Measurements from ENCODE around the gene LRRC26.

LRRC26 gene

GRCh38 chr9:137160716-137161557, 8.9 kb downstream of the LRRC26 start:
- intact Hi-C loops (cut with DNase I) = no loop called here
- DNase-seq = no peak

- intact Hi-C loops (cut with DNase I) = no loop called here
- no peak for DNase-seq
These were observed 9.8 kb downstream of the LRRC26 start for GRCh38 chr9:137160054-137160425.

- no peak for DNase-seq
- intact Hi-C loops (cut with DNase I) = no loop called here
These were observed 10.5 kb downstream of the LRRC26 start for GRCh38 chr9:137159105-137160053.

- DNase-seq = no peak
- intact Hi-C loops (cut with DNase I) = no loop called here
These were observed 11.2 kb downstream of the LRRC26 start for GRCh38 chr9:137158625-137159024.

GRCh38 chr9:137157618-137158415, 12.0 kb downstream of the LRRC26 start:
- intact Hi-C loops (cut with DNase I) = no loop called here
- DNase-seq = no peak

GRCh38 chr9:137156567-137157375, 13.1 kb downstream of the LRRC26 start:
- intact Hi-C loops (cut with DNase I) = no loop called here
- peak in 41 of 42 donors; percentile 54 to 90 (median 75) for DNase-seq

GRCh38 chr9:137152844-137153405, 16.9 kb downstream of the LRRC26 start:
- DNase-seq = no peak
- intact Hi-C loops (cut with DNase I) = no loop called here

GRCh38 chr9:137150617-137151457, 19.0 kb downstream of the LRRC26 start:
- intact Hi-C loops (cut with DNase I) = no loop called here
- peak in 4 of 42 donors; percentile 30 to 52 (median 40) for DNase-seq

- no peak for DNase-seq
- intact Hi-C loops (cut with DNase I) = no loop called here
These were observed 19.8 kb downstream of the LRRC26 start for GRCh38 chr9:137149942-137150616.

GRCh38 chr9:137149363-137149762, 20.5 kb downstream of the LRRC26 start:
- intact Hi-C loops (cut with DNase I) = no loop called here
- DNase-seq = no peak

- intact Hi-C loops (cut with DNase I) = no loop called here
- DNase-seq = no peak
These were observed 21.2 kb downstream of the LRRC26 start for GRCh38 chr9:137148661-137149060.

- no peak for DNase-seq
- intact Hi-C loops (cut with DNase I) = no loop called here
These were observed 21.6 kb downstream of the LRRC26 start for GRCh38 chr9:137148242-137148641.

- intact Hi-C loops (cut with DNase I) = no loop called here
These were observed 22.1 kb downstream of the LRRC26 start for GRCh38 chr9:137147793-137148160.

GRCh38 chr9:137147091-137147792, 22.6 kb downstream of the LRRC26 start:
- intact Hi-C loops (cut with DNase I) = no loop called here

More at GRCh38 chr9:137147793-137148160, 22.1 kb downstream of the LRRC26 start:
- DNase-seq = no peak

GRCh38 chr9:137146527-137146918, 23.3 kb downstream of the LRRC26 start:
- no peak for DNase-seq

More at GRCh38 chr9:137147091-137147792, 22.6 kb downstream of the LRRC26 start:
- DNase-seq = peak in 3 of 42 donors; percentile 28 to 68 (median 47)

More at GRCh38 chr9:137146527-137146918, 23.3 kb downstream of the LRRC26 start:
- intact Hi-C loops (cut with DNase I) = no loop called here

All from head of caudate nucleus (tissue), 42 donors.